ENCODE measurements around the gene XRCC1.

- TF ChIP-seq CTCF (IDR thresholded peaks at IDR 0.05) (no peak), POLR2A (IDR thresholded peaks at IDR 0.05) (no peak)
Observed at GRCh38 chr19:43582495-43582894, 7.2 kb upstream of the XRCC1 start.
